K562 (cell line): ENCODE results near the gene SELENOW. TPM values are rescaled to one million over a fixed set of nuclear protein-coding genes. Genes with fewer than 3 reads are reported as not detected.

Source experiments
- CTCF ChIP-seq, 3 experiments: IDR thresholded peaks in 2 of 3; conservative IDR thresholded peaks in 1 of 3; 2 replicates each; pipeline ENCODE4 v1.5.1; 2011 to 2012; ENCODE audit warnings: low read length in 3 of 3, mild to moderate bottlenecking in 3 of 3, control low read depth in 2 of 3, improper control_type of control experiment in 1 of 3, inconsistent platforms in 1 of 3, low read depth in 1 of 3, mixed read lengths in 1 of 3, moderate library complexity in 1 of 3; ENCODE audit not compliant: insufficient read depth in 2 of 3
- REST ChIP-seq, 2 experiments: fragments of 450-650 bp; formaldehyde crosslinking in 1 of 2; IDR thresholded peaks; 2 replicates each; pipeline versions ENCODE4 v1.4.0 to v1.6.1; 2014 to 2020; ENCODE audit warnings: mild to moderate bottlenecking in 2 of 2, borderline replicate concordance in 1 of 2, low read depth in 1 of 2
- SNRNP70 ChIP-seq: fragments of 200-400 bp; formaldehyde crosslinking; optimal IDR thresholded peaks from 2 replicates; pipeline ENCODE3; 2017; ENCODE audit warnings: low read depth, low read length
- YBX1 ChIP-seq: fragments of 450-650 bp; IDR thresholded peaks from 2 replicates; pipeline ENCODE4 v1.7.1; 2016; ENCODE audit warnings: mild to moderate bottlenecking
- ZBTB1 ChIP-seq: sonication (generic); formaldehyde crosslinking; IDR thresholded peaks from 2 replicates; pipeline ENCODE4 v1.8.1; 2023; ENCODE audit warnings: missing genetic modification reagents, low read depth, mild to moderate bottlenecking, borderline replicate concordance
- ZNF431 ChIP-seq: sonication (generic); formaldehyde crosslinking; IDR thresholded peaks from 2 replicates; pipeline ENCODE4 v1.8.0; 2022; ENCODE audit warnings: mild to moderate bottlenecking, missing genetic modification reagents
- ZNF561 ChIP-seq: fragments of 450-650 bp; formaldehyde crosslinking; conservative IDR thresholded peaks from 2 replicates; pipeline ENCODE4 v1.4.0; 2020; ENCODE audit warnings: mild to moderate bottlenecking, moderate library complexity
- polyA plus RNA-seq, 8 experiments: library from polyadenylated mRNA; depleted of rRNA in 4 of 8; stranded (reverse) in 5 of 8; unstranded in 3 of 8; fragments of >200 nt; fragmentation: Nextera tagmentation in 2 of 8; fragmentation: Illumina TruSeq in 1 of 8; extraction: Ambion mirVana in 2 of 8; extraction: Trizol in 1 of 8; gene quantifications; 2 replicates each; pipeline versions ENCODE4 v1.2.1 to v1.2.3, GENCODE V29; 2011 to 2014; ENCODE audit warnings: inconsistent platforms in 1 of 8, missing spikeins in 1 of 8
- total RNA-seq, 7 experiments: library from RNA; depleted of rRNA in 6 of 7; stranded (reverse); fragments of >200 nt in 6 of 7; fragmentation: Illumina TruSeq in 2 of 7; extraction: Trizol in 2 of 7; gene quantifications; 2 replicates each; pipeline versions ENCODE4 v1.2.1 to v1.2.3, GENCODE V29; 2011 to 2021; ENCODE audit warnings: low replicate concordance in 1 of 7
- TF ChIP-seq, protein P1 (sequence below), 2 experiments: fragments of 150-350 bp in 1 of 2; IDR thresholded peaks; 2 replicates each; pipeline ENCODE4 v1.6.1; 2012 to 2016; ENCODE audit warnings: low read depth in 2 of 2, low read length in 2 of 2, mild to moderate bottlenecking in 1 of 2, moderate library complexity in 1 of 2

The SELENOW gene
- total and polyA plus RNA-seq, 9 of the 15 experiments (the other 6 are each of a cell fraction or from before 2014, with no cell fraction given): 91.9 to 279 (median 156) TPM

- 0 out of 2 replicates have a peak, but pooled peaks have one; percentile 22 for TF ChIP-seq REST (IDR thresholded peaks at IDR 0.05; ENCODE audit: borderline replicate concordance)
- no peak for TF ChIP-seq REST (CRISPR knock-in tag; IDR thresholded peaks at IDR 0.05; ENCODE audit: low read depth)
- peak; percentile 80 to 94 (median 89) for TF ChIP-seq CTCF (IDR thresholded peaks at IDR 0.05 in 2 of 3, conservative IDR thresholded peaks at IDR 0.05 in 1 of 3; ENCODE audit: insufficient read depth in 2 of 3, low read depth in 1 of 3, low read length in 3 of 3)
- TF ChIP-seq YBX1: no peak
- TF ChIP-seq, protein P1, sequence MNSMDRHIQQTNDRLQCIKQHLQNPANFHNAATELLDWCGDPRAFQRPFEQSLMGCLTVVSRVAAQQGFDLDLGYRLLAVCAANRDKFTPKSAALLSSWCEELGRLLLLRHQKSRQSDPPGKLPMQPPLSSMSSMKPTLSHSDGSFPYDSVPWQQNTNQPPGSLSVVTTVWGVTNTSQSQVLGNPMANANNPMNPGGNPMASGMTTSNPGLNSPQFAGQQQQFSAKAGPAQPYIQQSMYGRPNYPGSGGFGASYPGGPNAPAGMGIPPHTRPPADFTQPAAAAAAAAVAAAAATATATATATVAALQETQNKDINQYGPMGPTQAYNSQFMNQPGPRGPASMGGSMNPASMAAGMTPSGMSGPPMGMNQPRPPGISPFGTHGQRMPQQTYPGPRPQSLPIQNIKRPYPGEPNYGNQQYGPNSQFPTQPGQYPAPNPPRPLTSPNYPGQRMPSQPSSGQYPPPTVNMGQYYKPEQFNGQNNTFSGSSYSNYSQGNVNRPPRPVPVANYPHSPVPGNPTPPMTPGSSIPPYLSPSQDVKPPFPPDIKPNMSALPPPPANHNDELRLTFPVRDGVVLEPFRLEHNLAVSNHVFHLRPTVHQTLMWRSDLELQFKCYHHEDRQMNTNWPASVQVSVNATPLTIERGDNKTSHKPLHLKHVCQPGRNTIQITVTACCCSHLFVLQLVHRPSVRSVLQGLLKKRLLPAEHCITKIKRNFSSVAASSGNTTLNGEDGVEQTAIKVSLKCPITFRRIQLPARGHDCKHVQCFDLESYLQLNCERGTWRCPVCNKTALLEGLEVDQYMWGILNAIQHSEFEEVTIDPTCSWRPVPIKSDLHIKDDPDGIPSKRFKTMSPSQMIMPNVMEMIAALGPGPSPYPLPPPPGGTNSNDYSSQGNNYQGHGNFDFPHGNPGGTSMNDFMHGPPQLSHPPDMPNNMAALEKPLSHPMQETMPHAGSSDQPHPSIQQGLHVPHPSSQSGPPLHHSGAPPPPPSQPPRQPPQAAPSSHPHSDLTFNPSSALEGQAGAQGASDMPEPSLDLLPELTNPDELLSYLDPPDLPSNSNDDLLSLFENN (IDR thresholded peaks at IDR 0.05; ENCODE audit: low read depth in 2 of 2, low read length in 2 of 2): no peak
- TF ChIP-seq ZNF431: no peak
- no peak for TF ChIP-seq ZNF561 (CRISPR knock-in tag)
- TF ChIP-seq SNRNP70: no peak
- TF ChIP-seq ZBTB1 (CRISPR knock-in tag): no peak
These were observed 11.9 kb downstream of the SELENOW start (continued) for GRCh38 chr19:47790398-47790814.
